ENCODE results near the gene PLPPR4.
"Not testable (repeated sequence)": the region's sequence is repeated elsewhere in the genome, so short reads cannot be mapped to it uniquely, and the experiment has no call there.

Gene PLPPR4

DNA sequence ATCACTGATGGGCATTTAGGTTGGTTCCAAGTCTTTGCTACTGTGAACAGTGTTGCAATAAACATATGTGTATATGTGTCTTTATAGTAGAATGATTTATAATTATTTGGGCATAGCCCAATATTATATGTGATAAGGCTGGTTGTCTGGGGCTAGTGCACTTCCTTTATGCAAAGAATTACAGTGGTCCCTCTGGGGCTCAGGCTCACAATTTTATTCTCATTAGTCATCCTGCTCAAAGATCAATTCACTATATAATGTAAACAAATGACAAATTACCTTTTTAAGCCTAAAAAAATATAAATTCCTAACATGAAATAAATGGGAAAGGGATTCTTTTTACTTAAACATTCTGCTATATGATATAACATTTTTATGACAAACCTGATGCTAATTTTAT, 5.0 kb downstream of the PLPPR4 start:
- DNase-seq, result no peak

GRCh38 chr1:99270646-99271045, 6.4 kb downstream of the PLPPR4 start:
- DNase-seq, result no peak

GRCh38 chr1:99271249-99271648, 7.0 kb downstream of the PLPPR4 start:
- DNase-seq, result no peak

GRCh38 chr1:99277066-99277465, 12.8 kb downstream of the PLPPR4 start:
- DNase-seq, result no peak

DNA sequence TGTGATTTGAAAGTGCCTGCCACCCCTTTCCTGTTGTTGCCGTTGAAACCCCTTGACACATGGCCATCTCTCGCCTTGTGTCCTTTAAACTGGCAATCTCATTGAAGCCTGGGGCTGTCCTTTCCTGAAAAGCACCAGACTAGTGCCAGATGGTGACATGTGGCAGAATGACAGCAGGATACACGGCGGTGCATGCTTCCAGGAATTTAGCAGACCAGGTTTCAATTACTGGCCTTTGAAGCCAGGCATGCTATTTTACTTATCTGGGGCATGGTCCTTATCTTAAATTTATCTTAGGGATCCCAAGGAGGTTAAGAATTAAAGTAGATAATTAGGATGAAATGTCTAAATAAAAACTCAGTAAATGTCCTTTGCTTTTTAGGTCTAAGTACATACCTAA, 15.2 kb downstream of the PLPPR4 start:
- DNase-seq, result no peak

DNA sequence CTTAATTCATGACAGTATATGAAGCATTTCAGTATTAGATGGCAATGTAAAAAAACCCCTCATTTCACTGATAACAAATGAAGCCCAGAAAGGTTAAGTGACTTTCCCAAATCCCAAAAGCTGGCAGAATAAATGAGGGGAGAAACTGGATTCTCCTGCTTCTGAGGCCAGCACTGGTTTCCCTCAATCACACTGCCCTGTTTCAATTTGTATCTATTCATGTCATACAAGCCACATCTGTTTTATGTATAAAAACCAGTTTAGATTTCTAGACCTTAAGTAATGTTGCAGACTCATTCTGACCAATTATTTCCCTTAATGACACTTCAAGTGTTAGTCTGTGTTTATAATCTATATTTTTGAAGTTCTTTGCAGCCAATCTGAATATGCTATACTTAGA, 16.8 kb downstream of the PLPPR4 start:
- no peak for DNase-seq

GRCh38 chr1:99282536-99282935, 18.2 kb downstream of the PLPPR4 start:
- no peak for DNase-seq

DNA sequence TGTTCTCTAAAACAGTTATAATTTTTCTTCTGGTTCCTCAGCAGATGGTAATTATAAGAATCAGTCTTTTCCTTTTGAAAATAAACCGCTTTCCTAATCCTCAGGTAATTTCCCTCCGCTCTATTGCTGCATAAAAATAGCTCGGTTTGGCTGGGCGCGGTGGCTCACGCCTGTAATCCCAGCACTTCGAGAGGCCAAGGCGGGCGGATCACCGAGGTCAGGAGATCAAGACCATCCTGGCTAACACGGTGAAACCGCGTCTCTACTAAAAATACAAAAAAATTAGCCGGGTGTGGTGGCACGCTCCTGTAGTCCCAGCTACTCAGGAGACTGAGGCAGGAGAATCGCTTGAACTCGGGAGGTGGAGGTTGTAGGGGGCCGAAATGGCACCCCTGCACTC, 19.2 kb downstream of the PLPPR4 start:
- DNase-seq, result not testable (repeated sequence)

DNA sequence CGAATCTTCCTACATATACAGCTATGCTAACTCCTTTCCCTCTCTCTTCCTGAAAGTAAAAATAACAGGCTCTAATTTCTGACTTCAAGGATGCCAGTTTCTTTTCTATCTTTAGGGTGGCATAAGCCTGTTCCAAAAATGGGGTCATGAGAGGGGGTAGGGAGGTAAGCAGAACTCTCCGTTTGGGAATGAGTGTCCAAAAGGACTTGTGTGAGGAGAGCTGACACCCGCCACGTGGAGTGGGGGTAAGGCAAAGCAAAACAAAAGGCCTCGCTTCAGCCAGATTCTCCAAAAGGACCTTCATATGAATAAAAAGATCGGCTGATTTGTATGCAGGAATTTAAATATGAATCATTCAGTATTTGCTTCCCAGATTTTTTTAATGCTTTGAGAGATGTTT, 28.6 kb downstream of the PLPPR4 start:
- DNase-seq, result no peak

GRCh38 chr1:99297923-99298322, 33.6 kb downstream of the PLPPR4 start:
- DNase-seq, result no peak

- DNase-seq, result no peak
Measured at GRCh38 chr1:99304725-99305282, 40.5 kb downstream of the PLPPR4 start.

GRCh38 chr1:99305626-99306025, 41.3 kb downstream of the PLPPR4 start:
- DNase-seq, result no peak

GRCh38 chr1:99306056-99306455, 41.8 kb downstream of the PLPPR4 start:
- DNase-seq, result no peak

DNA sequence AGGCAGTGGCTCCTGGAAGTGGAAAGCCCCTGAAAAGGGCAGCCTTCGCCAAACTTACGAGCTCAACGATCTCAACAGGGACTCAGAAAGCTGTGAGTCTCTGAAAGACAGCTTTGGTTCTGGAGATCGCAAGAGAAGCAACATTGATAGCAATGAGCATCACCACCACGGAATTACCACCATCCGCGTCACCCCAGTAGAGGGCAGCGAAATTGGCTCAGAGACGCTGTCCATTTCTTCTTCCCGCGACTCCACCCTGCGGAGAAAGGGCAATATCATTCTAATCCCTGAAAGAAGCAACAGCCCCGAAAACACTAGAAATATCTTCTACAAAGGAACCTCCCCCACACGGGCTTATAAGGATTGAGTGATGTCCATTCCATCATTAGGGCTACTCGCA, 42.4 kb downstream of the PLPPR4 start:
- no peak for DNase-seq

GRCh38 chr1:99315305-99315704, 51.0 kb downstream of the PLPPR4 start:
- no peak for DNase-seq

DNA sequence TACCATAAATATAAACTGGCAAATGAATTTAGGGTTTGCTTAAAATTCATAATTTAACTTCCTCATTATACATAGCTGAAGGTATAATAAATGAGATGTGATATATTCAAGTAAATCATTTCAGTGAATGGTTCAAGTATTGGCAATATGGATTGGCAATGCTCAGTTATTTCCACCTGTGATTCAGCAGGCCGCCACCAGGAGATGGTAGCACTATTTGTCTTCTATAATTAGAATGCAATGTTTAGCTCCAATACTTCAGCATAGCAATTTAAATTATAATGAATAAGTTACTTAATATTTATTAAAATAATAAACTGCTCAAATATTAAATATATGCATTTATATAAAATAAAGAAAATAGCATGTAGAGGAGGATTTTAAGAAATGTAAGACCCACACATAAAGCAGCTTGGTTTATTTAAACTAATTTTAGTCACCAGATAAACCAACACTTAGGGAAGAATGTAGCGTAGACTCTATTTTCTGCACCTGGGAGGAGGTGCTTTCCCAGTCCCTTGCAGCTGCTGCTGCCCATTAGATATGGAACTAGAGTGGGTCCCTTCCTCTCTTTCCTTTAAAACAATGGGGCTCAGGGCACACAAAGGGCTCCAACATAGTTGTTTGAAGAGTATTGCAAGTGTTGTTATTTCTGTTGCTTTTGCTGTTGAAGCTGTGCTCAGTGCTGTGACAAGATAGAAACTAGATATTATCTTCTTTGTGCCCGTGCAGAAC, 62.1 kb downstream of the PLPPR4 start:
- no peak for DNase-seq

DNA sequence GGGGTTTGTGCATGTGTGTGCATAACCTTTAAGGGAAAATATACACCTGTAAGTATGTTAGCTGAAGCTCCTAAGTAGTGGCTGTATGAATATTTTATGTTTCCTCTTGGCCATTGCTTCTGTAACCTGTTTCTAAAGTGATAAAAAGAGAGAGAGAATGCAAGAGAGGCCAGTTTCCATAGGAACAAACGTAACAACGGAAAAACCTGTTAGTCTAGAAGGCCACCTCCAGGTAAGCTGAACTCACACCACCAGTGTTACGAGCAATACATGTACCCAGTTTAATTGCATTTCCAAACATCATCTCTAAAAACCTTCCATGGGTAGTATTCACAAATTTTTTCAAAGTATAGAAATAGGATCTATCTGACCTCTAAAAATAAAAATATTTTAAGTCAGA, 63.1 kb downstream of the PLPPR4 start:
- no peak for DNase-seq

DNA sequence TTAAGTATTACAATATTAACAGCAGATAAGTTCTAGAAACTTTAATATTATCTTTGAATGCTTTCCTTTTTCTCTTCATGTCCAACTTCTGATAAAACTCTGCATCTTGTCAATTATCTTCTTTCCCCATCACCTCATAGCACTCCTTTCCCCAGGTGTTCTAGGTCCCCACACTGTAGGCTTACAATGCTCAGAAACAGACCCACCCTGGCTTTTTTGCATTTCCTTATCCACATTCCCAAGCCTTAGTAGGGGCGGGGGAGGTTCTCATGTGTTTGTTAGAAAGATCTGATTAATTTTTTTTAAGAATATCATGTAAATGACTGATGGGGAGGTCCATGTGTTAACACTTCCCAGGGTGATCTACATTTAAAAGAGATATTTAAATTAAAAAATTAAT, 63.9 kb downstream of the PLPPR4 start:
- no peak for DNase-seq

DNA sequence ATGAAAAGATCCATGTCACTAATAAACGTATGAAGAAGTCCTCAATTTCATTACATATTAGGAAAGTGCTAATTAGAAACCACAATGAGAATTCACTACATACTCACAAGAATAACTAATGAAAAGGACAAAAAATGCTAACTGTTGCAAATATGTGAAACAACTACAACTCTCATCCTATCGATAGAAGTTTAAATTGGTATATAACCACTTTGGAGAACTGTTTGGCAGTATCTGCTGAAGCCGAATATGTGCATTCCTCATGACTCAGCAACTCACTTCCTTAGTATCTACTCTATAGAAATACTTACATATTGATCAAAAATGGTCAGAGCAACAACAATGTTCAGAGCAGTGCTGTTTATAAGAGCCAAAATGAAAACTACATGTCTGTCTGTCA, 66.8 kb downstream of the PLPPR4 start:
- DNase-seq, result no peak

DNA sequence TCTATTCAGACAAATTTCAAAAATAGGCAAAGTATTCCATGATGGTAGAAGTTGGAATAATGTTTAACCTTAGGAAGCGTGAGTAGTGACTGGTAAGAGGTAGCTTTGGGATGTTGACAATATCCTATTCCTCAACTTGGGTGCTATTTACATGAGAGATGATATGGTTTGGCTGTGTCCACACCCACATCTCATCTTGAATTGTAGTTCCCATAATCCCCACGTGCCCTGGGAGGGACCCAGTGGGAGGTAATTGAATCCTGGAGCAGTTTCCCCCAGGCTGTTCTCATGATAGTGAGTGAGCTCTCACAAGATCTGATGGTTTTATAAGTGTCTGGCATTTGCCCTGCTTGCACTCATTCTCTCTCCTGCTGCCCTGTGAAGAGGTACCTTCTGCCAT, 67.3 kb downstream of the PLPPR4 start:
- no peak for DNase-seq

DNA sequence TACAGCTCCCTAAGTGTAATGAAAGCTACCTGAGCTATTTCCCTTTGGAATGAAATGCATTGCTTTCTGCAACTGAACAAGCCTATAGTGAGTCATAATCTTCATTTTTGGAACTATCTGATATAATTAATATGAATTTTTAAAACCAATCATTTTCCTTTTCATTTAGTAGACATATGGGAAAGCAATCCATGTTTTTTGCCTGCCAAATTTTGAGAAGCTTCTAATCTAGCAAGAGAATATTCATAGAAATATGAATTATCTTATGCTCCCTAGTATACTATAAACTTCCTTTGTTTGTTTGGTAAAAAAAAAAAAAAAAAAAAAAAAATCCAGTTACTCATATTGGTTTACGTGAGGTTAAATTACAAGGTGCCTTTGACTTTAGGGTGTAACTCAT, 68.3 kb downstream of the PLPPR4 start:
- no peak for DNase-seq

- no peak for DNase-seq
Measured at GRCh38 chr1:99334991-99335390, 70.7 kb downstream of the PLPPR4 start.

GRCh38 chr1:99347041-99347684, 82.9 kb downstream of the PLPPR4 start:
- no peak for DNase-seq

GRCh38 chr1:99348397-99349132, 84.3 kb downstream of the PLPPR4 start:
- no peak for DNase-seq
